Heart right ventricle (tissue), 16 donors: Measurements from ENCODE around the gene ZNF485. TPM values are rescaled to one million over a fixed set of nuclear protein-coding genes. Genes with fewer than 3 reads are reported as not detected.

Source experiments
- ATAC-seq, 8 donors: fragments of 200-7000 bp; cut with Tn5 transposase; one replicate each; pipeline ENCODE4 v1.9.1; 2020; ENCODE audit warnings: mild to moderate bottlenecking in 8 of 8, moderate library complexity in 8 of 8, moderate number of reproducible peaks in 1 of 8
- DNase-seq, 2 donors: peaks; one replicate each; pipeline ENCODE4 v3.0.0-alpha.2; 2020
- H3K27ac ChIP-seq, 10 donors: fragments of 200-600 bp; sonication (generic) in 2 of 10; one replicate each; pipeline versions ENCODE4 v1.5.0 to v1.8.0; 2020 to 2022; ENCODE audit warnings: mild to moderate bottlenecking in 3 of 10
- H3K27me3 ChIP-seq, 7 donors: fragments of 200-600 bp; one replicate each; pipeline ENCODE4 v1.8.0; 2021 to 2022; ENCODE audit warnings: mild to moderate bottlenecking in 2 of 7
- H3K36me3 ChIP-seq, 9 donors: fragments of 200-600 bp; sonication (generic) in 1 of 9; one replicate each; pipeline versions ENCODE4 v1.5.0 to v1.8.0; 2020 to 2022; ENCODE audit warnings: mild to moderate bottlenecking in 2 of 9
- H3K4me1 ChIP-seq, 9 donors: fragments of 200-600 bp; sonication (generic) in 1 of 9; one replicate each; pipeline versions ENCODE4 v1.5.0 to v1.8.0; 2020 to 2022; ENCODE audit warnings: mild to moderate bottlenecking in 4 of 9
- H3K4me3 ChIP-seq, 10 donors: fragments of 200-600 bp; sonication (generic) in 2 of 10; one replicate each; pipeline versions ENCODE4 v1.5.0 to v1.8.0; 2020 to 2022; ENCODE audit warnings: mild to moderate bottlenecking in 7 of 10, moderate library complexity in 2 of 10
- H3K9me3 ChIP-seq, 11 donors: fragments of 200-600 bp in 10 of 11; sonication (generic) in 2 of 11; one replicate each; pipeline versions ENCODE4 v1.5.0 to v1.8.0; 2013 to 2022; ENCODE audit warnings: mild to moderate bottlenecking in 2 of 11, control low read depth in 1 of 11, moderate library complexity in 1 of 11
- WGBS, 2 donors: extraction: QIAGEN DNeasy Blood & Tissue Kit; methylation state at CpG; one replicate each; pipeline ENCODE4 v1.1.7; 2013; ENCODE audit warnings: inconsistent platforms in 1 of 2; 5-methylcytosine and 5-hydroxymethylcytosine counted together
- intact Hi-C, 10 donors: fragments of 100-400 bp; cut with DNase I; formaldehyde crosslinking; loops; one replicate each; pipeline versions ENCODE4 v1.11.1 to v1.14.2; 2022
- polyA plus RNA-seq, 2 donors: library from polyadenylated mRNA; stranded (reverse); fragments of 200-250 nt; gene quantifications; one replicate each; pipeline ENCODE4 v1.2.3, GENCODE V29; 2013
- total RNA-seq, 10 donors: library from RNA; stranded (reverse); fragmentation: NEBNext Ultra II Directional in 3 of 10; extraction: Animal tissue kit (Norgen Biotek cat#: 25700) in 3 of 10; gene quantifications; one replicate each; pipeline versions ENCODE4 v1.2.1 to v1.2.4, GENCODE V29; 2021 to 2023
- TF ChIP-seq, protein P1 (sequence below), 9 donors: fragments of 200-600 bp; sonication (generic) in 2 of 9; IDR thresholded peaks; one replicate each; pipeline versions ENCODE4 v1.5.0 to v1.8.0; 2021 to 2022; ENCODE audit warnings: antibody characterized with exemption in 9 of 9, mild to moderate bottlenecking in 5 of 9, moderate library complexity in 1 of 9
- donor health status: Arrhythmogenic right ventricular cardiomyopathy.
- donor health status: ischemic (EF 13 %, LVEDD 7.1; RV severe dilation, severe dysfunction).
- donor health status: healthy with polysubstance abuse.
- donor health status: DM: no; HTN: yes; CAD: no.
- donor health status: DM: no; HTN: no; CAD: no.
- donor health status: ischemic (EF 25% LVEDD 6.9; RV normal size, moderate dysfunction).
- donor health status: ischemic (EF 25% LVEDD 5.7; RV mildly dilated, moderate dysfunction).
- donor health status: healthy.
- donor health status: DM: yes; HTN: yes; CAD: no.
- donor health status: Ischemic cardiomyopathy.
- donor health status: ischemic (EF 35%, LVEDD 5.7; RV mildly dilated, moderate dysfunction).
- donor health status: nonischemic (EF 11% LVEDD 7.7; RV severe dilation, severe dysfunction).
- donor health status: DM: yes; HTN: yes; CAD: no.
- donor health status: PGD.
- donor health status: ischemic (EF 29% LVEDD 5.4; RV normal size, mild dysfunction).
- donor health status: nonischemic (EF 23%, LVEDD 6.1; RV moderate dilation, normal function).

Gene ZNF485
- total and polyA plus RNA-seq, 12 donors = 0.81 to 2.3 (median 1.5) TPM

DNA sequence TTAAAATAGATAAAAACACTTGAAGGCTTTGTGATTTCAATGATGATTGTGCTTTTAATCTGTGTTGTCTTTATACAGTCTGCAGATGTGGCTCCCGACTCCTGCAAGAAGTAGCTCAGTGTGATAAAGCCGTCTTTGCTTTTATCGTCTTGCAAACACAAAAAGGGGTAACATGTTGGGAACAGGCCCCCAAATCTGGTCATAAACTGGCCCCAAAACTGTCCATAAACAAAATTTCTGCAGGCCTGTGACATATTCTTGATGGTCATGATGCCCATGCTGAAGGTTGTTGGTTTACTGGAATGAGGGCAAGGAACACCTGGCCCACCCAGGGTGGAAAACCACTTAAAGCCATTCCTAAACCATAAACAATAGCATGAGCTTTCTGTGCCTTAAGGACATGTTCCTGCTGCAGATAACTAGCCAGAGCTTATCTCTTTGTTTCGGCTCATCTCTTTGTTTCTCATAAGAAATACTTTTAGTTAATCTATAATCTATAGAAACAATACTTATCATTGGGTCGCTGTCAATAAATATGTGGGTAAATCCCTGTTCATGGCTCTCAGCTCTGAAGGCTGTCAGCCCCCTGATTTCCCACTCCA, 14.8 kb upstream of the ZNF485 start:
- ATAC-seq = no peak
- H3K9me3 ChIP-seq = peaks cover 0 to 14% (median 0%) of the 10 kb centered on the region in 11 donors
- intact Hi-C loops = no loop called here
- H3K27me3 ChIP-seq = no peaks in the 10 kb centered on the region
- TF ChIP-seq, protein P1, sequence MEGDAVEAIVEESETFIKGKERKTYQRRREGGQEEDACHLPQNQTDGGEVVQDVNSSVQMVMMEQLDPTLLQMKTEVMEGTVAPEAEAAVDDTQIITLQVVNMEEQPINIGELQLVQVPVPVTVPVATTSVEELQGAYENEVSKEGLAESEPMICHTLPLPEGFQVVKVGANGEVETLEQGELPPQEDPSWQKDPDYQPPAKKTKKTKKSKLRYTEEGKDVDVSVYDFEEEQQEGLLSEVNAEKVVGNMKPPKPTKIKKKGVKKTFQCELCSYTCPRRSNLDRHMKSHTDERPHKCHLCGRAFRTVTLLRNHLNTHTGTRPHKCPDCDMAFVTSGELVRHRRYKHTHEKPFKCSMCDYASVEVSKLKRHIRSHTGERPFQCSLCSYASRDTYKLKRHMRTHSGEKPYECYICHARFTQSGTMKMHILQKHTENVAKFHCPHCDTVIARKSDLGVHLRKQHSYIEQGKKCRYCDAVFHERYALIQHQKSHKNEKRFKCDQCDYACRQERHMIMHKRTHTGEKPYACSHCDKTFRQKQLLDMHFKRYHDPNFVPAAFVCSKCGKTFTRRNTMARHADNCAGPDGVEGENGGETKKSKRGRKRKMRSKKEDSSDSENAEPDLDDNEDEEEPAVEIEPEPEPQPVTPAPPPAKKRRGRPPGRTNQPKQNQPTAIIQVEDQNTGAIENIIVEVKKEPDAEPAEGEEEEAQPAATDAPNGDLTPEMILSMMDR (IDR thresholded peaks at IDR 0.05) = no peak
- no peak overlapping the region for H3K27ac ChIP-seq
- no peaks in the 10 kb centered on the region for H3K36me3 ChIP-seq
- peaks cover 0 to 20% (median 16%) of the 10 kb centered on the region in 9 donors for H3K4me1 ChIP-seq
- H3K4me3 ChIP-seq = no peak overlapping the region
- DNase-seq = no peak
- WGBS, 2 donors = 85 to 89% methylated on average over 5 of the region's 5 CpGs

DNA sequence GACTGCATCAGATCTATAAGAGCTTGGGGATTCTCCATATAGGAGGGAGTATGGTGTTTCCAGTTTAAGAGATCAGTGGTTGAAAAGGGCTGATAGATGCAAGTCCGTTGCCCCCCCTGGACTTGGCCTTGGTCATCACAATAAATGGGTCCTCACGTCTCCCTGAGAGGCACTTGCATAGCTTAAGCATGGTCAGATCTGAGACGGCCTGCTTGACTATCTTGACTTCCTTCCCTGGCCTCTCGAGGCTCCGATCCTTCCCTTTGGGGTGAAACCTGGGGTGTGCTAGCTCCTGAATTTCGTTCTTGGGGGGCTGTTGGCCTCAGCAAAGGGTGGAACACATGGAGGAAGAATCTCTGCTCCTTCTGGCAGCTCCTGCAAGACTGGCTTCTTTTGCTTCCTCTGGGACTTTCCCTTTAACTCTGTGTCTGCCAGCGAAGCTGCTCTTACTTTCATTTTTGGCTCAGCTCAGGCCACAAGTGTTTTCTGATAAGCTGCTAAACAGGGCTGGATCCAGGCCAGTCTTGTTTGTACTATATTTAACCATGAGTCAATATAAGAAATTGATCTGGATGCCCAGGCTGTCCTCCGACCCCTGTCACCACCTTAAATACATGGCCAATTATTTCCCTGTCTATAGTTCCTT, 11.2 kb upstream of the ZNF485 start:
- H3K4me3 ChIP-seq = peak overlapping the region in 7 of 10 donors; percentile 16 to 43 (median 37)
- intact Hi-C loops = no loop called here
- no peaks in the 10 kb centered on the region for H3K36me3 ChIP-seq
- peak; percentile 41 to 75 (median 60) for ATAC-seq
- TF ChIP-seq, protein P1 (IDR thresholded peaks at IDR 0.05) = no peak
- peak in 1 of 2 donors; percentile 20 for DNase-seq
- 9 to 22% methylated on average over 8 of the region's 8 CpGs for WGBS, 2 donors
- no peaks in the 10 kb centered on the region for H3K27me3 ChIP-seq
- H3K27ac ChIP-seq = peak overlapping the region in 1 of 10 donors; percentile 40
- H3K9me3 ChIP-seq = peaks cover 0 to 14% (median 0%) of the 10 kb centered on the region in 11 donors
- H3K4me1 ChIP-seq = peaks cover 0 to 25% (median 20%) of the 10 kb centered on the region in 9 donors

DNA sequence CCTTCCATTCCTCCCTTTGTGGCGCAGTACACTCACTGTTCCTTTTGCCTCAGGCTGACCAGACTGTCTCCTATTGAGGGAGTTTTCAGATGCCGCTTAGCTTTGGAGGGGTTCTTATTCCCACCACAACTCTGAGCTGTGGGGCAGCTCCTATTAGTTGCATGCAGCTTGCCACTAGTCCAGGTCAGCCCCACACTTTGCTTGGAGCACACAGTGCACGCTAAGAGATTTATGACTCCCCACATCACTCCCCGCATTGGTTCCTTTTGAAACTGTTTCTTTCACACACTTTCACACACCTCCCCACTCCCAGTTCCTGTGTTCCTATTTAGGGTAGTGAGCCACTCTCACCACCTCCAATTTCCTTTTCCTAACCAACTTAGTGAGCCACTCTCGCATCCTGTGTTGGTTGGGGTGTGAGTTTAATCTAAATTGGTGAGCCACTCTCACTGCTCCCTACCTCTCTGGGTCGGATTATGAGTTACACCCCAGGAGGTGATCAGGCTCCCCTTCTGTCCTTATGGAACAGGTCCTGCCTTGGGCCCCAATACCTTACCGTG, 10.4 kb upstream of the ZNF485 start:
- TF ChIP-seq, protein P1 (IDR thresholded peaks at IDR 0.05) = no peak
- WGBS, 2 donors = 67 to 70% methylated on average over 7 of the region's 7 CpGs

DNA sequence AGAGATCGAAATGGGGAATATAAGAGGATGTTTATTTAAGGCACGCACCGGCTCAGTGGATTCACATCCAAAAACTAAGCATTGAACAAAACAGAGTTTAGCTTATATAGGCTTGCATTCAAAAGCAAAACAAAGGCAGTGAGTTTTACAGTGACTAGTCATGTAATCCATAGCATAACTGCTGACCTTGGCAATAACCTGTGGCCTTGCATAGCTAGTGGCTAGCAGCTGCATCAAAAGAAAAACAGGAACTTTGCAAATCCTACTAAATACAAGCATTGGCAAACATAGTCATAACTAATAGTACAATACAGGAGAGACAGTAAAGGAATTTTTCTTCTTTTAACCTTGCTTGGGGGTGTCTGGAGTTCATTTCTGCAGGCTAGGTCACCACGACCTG, 9.7 kb upstream of the ZNF485 start:
- peaks cover 0 to 9% (median 0%) of the 10 kb centered on the region in 11 donors for H3K9me3 ChIP-seq
- no peak for ATAC-seq
- TF ChIP-seq, protein P1 (IDR thresholded peaks at IDR 0.05) = no peak
- no peak overlapping the region for H3K4me3 ChIP-seq
- intact Hi-C loops = no loop called here
- no peaks in the 10 kb centered on the region for H3K36me3 ChIP-seq
- DNase-seq = no peak
- no peak overlapping the region for H3K27ac ChIP-seq
- peaks cover 0 to 25% (median 20%) of the 10 kb centered on the region in 9 donors for H3K4me1 ChIP-seq
- H3K27me3 ChIP-seq = no peaks in the 10 kb centered on the region
- WGBS, 2 donors = 92% methylated on average over 4 of the region's 4 CpGs

More for the DNA sequence above, 10.4 kb upstream of the ZNF485 start:
- ATAC-seq = peak in 4 of 8 donors; percentile 15 to 22 (median 17)
- Histone ChIP-seq H3K9me3 (peaks cover 0 to 14% (median 0%) of the 10 kb centered on the region in 11 donors), H3K4me3 (peak overlapping the region in 3 of 10 donors; percentile 36 to 43 (median 37)), H3K4me1 (peaks cover 0 to 25% (median 20%) of the 10 kb centered on the region in 9 donors), H3K27me3 (no peaks in the 10 kb centered on the region), H3K36me3 (no peaks in the 10 kb centered on the region), H3K27ac (peak overlapping the region in 1 of 10 donors; percentile 23)
- intact Hi-C loops = no loop called here
- no peak for DNase-seq
